Measurements from ENCODE around the gene CCDC85B. TPM values are rescaled to one million over a fixed set of nuclear protein-coding genes. Genes with fewer than 3 reads are reported as not detected.
A peak's percentile ranks its signal among the peaks of the same experiment; 100 is the strongest.

CCDC85B gene
- total and polyA plus RNA-seq, 2 of the 13 experiments (the other 11 are each of a cell fraction or from before 2014, with no cell fraction given): 8.2 to 19.5 TPM

DNA sequence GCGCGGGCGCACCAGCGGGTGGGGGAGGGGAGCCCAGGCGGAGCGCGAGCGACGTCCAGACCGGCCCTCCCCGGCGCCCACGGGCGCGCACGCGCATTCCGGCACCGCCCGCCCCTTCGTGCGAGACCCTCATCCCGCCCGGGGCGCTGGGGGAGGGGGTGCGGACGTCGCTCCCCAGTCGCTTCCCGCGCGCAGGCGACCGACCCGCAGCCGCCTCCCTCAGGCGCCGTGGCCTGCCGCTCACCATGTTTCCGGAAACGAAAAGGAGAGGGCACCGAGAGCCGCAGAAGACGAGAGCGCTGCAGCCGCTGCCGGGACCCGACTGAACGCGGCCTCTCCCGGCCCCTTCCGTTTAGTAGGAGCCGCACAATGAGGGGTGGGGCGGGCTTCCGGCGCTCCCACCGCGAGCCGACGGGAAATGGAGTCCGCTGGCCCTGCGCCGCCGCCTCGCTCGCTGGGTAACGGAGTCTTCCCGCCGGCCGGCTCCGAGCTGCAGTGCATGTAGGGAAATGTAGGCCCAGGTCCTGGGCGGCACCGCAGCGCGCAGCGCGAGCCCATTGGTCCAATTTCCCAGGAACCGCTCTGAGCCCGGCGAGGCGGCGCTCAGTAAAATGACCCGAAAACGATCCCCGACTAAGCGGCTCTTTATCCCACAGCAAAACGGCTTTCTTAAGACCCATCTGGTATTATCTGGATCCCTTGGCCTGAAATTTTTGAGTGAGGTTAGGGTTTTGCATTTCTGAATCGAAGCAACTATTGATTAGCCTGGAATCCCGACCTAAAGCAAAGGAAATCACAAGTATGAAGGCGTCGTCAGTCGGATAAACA is 32.4 kb upstream of the CCDC85B start, which contains the start of gene CFL1 (continued):
- TF ChIP-seq, protein P1, sequence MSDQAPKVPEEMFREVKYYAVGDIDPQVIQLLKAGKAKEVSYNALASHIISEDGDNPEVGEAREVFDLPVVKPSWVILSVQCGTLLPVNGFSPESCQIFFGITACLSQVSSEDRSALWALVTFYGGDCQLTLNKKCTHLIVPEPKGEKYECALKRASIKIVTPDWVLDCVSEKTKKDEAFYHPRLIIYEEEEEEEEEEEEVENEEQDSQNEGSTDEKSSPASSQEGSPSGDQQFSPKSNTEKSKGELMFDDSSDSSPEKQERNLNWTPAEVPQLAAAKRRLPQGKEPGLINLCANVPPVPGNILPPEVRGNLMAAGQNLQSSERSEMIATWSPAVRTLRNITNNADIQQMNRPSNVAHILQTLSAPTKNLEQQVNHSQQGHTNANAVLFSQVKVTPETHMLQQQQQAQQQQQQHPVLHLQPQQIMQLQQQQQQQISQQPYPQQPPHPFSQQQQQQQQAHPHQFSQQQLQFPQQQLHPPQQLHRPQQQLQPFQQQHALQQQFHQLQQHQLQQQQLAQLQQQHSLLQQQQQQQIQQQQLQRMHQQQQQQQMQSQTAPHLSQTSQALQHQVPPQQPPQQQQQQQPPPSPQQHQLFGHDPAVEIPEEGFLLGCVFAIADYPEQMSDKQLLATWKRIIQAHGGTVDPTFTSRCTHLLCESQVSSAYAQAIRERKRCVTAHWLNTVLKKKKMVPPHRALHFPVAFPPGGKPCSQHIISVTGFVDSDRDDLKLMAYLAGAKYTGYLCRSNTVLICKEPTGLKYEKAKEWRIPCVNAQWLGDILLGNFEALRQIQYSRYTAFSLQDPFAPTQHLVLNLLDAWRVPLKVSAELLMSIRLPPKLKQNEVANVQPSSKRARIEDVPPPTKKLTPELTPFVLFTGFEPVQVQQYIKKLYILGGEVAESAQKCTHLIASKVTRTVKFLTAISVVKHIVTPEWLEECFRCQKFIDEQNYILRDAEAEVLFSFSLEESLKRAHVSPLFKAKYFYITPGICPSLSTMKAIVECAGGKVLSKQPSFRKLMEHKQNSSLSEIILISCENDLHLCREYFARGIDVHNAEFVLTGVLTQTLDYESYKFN (CRISPR knock-in tag; conservative IDR thresholded peaks at IDR 0.05): peak; percentile 47; the same call in 1 of the 2 replicates
- TF ChIP-seq HNRNPLL (IDR thresholded peaks at IDR 0.05; ENCODE audit: low read depth, low read length, poor library complexity, severe bottlenecking): peak; percentile 61
- peak; percentile 36; the same call in 1 of the 2 replicates for TF ChIP-seq IRX3 (CRISPR knock-in tag; IDR thresholded peaks at IDR 0.05; ENCODE audit: borderline replicate concordance, low read depth)
- TF ChIP-seq, protein P2, sequence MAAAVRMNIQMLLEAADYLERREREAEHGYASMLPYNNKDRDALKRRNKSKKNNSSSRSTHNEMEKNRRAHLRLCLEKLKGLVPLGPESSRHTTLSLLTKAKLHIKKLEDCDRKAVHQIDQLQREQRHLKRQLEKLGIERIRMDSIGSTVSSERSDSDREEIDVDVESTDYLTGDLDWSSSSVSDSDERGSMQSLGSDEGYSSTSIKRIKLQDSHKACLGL (CRISPR knock-in tag; IDR thresholded peaks at IDR 0.05): peak; percentile 80
- TF ChIP-seq, protein P3, sequence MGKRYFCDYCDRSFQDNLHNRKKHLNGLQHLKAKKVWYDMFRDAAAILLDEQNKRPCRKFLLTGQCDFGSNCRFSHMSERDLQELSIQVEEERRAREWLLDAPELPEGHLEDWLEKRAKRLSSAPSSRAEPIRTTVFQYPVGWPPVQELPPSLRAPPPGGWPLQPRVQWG (CRISPR knock-in tag; IDR thresholded peaks at IDR 0.05; ENCODE audit: borderline replicate concordance, low read depth): no peak
- TF ChIP-seq ZNF678 (CRISPR knock-in tag; IDR thresholded peaks at IDR 0.05): no peak; the same call in 1 of the 2 replicates
- TF ChIP-seq ATAD3A (CRISPR knock-in tag; IDR thresholded peaks at IDR 0.05): no peak
- TF ChIP-seq, protein P4, sequence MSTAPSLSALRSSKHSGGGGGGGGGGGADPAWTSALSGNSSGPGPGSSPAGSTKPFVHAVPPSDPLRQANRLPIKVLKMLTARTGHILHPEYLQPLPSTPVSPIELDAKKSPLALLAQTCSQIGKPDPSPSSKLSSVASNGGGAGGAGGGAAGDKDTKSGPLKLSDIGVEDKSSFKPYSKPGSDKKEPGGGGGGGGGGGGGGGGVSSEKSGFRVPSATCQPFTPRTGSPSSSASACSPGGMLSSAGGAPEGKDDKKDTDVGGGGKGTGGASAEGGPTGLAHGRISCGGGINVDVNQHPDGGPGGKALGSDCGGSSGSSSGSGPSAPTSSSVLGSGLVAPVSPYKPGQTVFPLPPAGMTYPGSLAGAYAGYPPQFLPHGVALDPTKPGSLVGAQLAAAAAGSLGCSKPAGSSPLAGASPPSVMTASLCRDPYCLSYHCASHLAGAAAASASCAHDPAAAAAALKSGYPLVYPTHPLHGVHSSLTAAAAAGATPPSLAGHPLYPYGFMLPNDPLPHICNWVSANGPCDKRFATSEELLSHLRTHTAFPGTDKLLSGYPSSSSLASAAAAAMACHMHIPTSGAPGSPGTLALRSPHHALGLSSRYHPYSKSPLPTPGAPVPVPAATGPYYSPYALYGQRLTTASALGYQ (CRISPR knock-in tag; IDR thresholded peaks at IDR 0.05): no peak; the same call in 1 of the 2 replicates
- TF ChIP-seq, protein P5, sequence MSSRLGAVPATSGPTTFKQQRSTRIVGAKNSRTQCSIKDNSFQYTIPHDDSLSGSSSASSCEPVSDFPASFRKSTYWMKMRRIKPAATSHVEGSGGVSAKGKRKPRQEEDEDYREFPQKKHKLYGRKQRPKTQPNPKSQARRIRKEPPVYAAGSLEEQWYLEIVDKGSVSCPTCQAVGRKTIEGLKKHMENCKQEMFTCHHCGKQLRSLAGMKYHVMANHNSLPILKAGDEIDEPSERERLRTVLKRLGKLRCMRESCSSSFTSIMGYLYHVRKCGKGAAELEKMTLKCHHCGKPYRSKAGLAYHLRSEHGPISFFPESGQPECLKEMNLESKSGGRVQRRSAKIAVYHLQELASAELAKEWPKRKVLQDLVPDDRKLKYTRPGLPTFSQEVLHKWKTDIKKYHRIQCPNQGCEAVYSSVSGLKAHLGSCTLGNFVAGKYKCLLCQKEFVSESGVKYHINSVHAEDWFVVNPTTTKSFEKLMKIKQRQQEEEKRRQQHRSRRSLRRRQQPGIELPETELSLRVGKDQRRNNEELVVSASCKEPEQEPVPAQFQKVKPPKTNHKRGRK (CRISPR knock-in tag; IDR thresholded peaks at IDR 0.05): no peak
- TF ChIP-seq HNF4G (IDR thresholded peaks at IDR 0.05; ENCODE audit: borderline replicate concordance, low read depth, low read length): no peak
- no peak for TF ChIP-seq HNF4G (CRISPR knock-in tag; IDR thresholded peaks at IDR 0.05; ENCODE audit: borderline replicate concordance, low read depth)
- TF ChIP-seq ELF1 (CRISPR knock-in tag; IDR thresholded peaks at IDR 0.05): peak; percentile 89
- peak; percentile 98 for TF ChIP-seq POLR2AphosphoS5 (IDR thresholded peaks at IDR 0.05; ENCODE audit: low read depth, low read length)
- peak; percentile 81 for TF ChIP-seq ETV5 (CRISPR knock-in tag; IDR thresholded peaks at IDR 0.05; ENCODE audit: borderline replicate concordance)
- TF ChIP-seq ZNF713 (CRISPR knock-in tag; IDR thresholded peaks at IDR 0.05): no peak
- TF ChIP-seq EHMT2 (IDR thresholded peaks at IDR 0.05; ENCODE audit: borderline replicate concordance, low read depth, low read length): no peak
- TF ChIP-seq MAF1 (CRISPR knock-in tag; IDR thresholded peaks at IDR 0.05; ENCODE audit: borderline replicate concordance): no peak
- peak; percentile 52; the same call in 1 of the 2 replicates for TF ChIP-seq ZZZ3 (CRISPR knock-in tag; IDR thresholded peaks at IDR 0.05; ENCODE audit: borderline replicate concordance)
- TF ChIP-seq MZF1 (CRISPR knock-in tag; IDR thresholded peaks at IDR 0.05; ENCODE audit: borderline replicate concordance): no peak

Data from HepG2 (cell line).